ENCODE measurements around the gene TCERG1L.

DNA sequence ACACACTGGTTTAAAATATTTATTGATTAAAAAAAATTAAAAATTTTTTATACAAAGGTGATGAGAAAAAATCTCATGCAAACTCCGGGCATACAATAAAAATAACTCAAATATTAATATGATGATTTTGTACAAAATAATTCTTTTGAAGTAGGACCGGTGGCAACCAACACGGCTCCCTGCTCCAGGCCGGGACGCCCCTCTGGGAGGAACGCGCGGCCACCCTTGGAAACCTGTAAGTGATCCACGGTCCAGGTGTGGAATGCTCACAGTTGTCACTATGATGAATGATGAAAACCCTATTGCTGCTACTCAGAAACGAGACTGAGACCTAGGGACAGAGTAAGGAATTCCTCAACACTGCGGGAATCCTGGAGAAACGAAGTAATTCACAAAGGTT lies 219.1 kb downstream of the TCERG1L start:
- TF ChIP-seq, protein P1, sequence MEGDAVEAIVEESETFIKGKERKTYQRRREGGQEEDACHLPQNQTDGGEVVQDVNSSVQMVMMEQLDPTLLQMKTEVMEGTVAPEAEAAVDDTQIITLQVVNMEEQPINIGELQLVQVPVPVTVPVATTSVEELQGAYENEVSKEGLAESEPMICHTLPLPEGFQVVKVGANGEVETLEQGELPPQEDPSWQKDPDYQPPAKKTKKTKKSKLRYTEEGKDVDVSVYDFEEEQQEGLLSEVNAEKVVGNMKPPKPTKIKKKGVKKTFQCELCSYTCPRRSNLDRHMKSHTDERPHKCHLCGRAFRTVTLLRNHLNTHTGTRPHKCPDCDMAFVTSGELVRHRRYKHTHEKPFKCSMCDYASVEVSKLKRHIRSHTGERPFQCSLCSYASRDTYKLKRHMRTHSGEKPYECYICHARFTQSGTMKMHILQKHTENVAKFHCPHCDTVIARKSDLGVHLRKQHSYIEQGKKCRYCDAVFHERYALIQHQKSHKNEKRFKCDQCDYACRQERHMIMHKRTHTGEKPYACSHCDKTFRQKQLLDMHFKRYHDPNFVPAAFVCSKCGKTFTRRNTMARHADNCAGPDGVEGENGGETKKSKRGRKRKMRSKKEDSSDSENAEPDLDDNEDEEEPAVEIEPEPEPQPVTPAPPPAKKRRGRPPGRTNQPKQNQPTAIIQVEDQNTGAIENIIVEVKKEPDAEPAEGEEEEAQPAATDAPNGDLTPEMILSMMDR (IDR thresholded peaks at IDR 0.05; ENCODE audit: poor library complexity) = no peak
- TF ChIP-seq EZH2phosphoT487 (IDR thresholded peaks at IDR 0.05; ENCODE audit: low read depth, severe bottlenecking, unreplicated experiment) = no peak
- TF ChIP-seq EZH2 (IDR thresholded peaks at IDR 0.05; ENCODE audit: borderline replicate concordance) = no peak
